ENCODE results near the gene CACNB2.

The CACNB2 gene

GRCh38 chr10:18236756-18237155 lies 96.5 kb downstream of the CACNB2 start:
- TF ChIP-seq CTCF (IDR thresholded peaks at IDR 0.05): no peak

GRCh38 chr10:18238870-18239485 lies 98.8 kb downstream of the CACNB2 start:
- peak; percentile 62 for TF ChIP-seq CTCF (IDR thresholded peaks at IDR 0.05)

- no peak for TF ChIP-seq CTCF (IDR thresholded peaks at IDR 0.05)
Observed at GRCh38 chr10:18240185-18240882, 100.1 kb downstream of the CACNB2 start.

DNA sequence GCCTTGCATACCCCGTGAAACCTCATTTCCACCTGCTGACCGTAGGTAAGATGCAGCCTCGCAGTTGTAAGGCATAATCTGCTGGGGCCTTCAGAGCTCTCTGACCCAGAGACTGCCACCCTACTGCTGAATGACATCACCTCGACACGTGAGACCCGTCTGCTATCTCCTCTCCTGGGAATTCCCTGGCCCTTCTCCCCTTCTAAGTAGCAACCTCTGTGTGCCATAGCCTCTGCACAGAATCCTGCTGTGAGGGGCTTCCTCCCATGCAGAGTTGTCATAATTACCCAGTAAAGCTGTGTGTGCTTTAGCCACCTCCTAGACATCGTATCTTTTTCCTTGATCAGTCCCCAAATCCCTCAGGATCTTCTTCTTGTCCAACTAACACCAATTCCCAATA lies 106.7 kb downstream of the CACNB2 start:
- TF ChIP-seq CTCF (IDR thresholded peaks at IDR 0.05): no peak

- TF ChIP-seq CTCF (IDR thresholded peaks at IDR 0.05): no peak
Observed at GRCh38 chr10:18252086-18252485, 111.9 kb downstream of the CACNB2 start.

DNA sequence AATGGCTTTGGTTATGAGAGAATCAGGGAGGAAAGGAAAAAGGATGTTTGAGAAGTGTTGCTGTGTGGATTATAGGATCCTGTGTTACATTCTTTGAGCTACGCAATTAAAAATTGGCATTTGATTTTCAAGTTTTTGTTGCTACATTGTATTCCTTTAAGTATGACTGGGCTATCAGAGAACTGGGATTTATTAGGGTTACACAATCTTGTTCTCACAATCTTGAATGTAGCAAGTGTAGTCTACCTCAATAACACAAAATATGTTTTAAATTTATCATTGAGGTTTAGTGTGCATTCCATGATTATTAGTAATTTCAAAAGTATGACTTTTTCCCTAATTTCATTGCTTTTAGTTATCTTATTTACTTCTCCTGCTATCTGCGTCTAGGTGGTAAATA lies 113.9 kb downstream of the CACNB2 start:
- TF ChIP-seq CTCF (IDR thresholded peaks at IDR 0.05): no peak

DNA sequence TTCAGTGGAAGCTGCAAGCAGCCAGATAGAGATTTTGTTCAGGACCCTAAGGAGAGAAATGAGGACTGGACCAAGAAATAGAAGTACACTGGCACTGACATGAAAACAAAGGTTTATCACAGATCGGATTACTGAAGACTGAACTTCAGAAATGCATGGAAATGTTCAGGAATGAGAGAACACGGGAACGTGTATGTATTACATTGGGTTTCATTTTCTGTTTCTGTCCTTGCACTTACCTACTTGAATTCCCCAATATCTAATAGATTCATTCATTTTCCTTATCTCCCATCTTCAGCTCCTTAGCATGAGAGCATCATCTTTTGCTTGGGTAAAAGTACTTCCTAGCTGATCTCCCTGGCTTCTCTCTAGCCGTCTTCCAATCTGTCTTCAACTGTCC lies 114.5 kb downstream of the CACNB2 start:
- TF ChIP-seq CTCF (IDR thresholded peaks at IDR 0.05): no peak

Data from LNCAP (cell line).